Measurements from ENCODE around the gene MCAM. TPM values are rescaled to one million over a fixed set of nuclear protein-coding genes. Genes with fewer than 3 reads are reported as not detected.

MCAM gene
- total RNA-seq, 1 donor from 2014 or later = 7.5 TPM

- no peak overlapping the region for H3K4me3 Mint-ChIP-seq
- peaks cover 9% of the 10 kb centered on the region for H3K4me1 Mint-ChIP-seq
- no peak for DNase-seq
- no peaks in the 10 kb centered on the region for H3K36me3 Mint-ChIP-seq (ENCODE audit: low read depth)
- H3K27ac Mint-ChIP-seq = no peak overlapping the region
- peaks cover 40% of the 10 kb centered on the region for H3K27me3 Mint-ChIP-seq
- intact Hi-C loops (cut with micrococcal nuclease) = no loop called here
- no peaks in the 10 kb centered on the region for H3K9me3 Mint-ChIP-seq
Observed at GRCh38 chr11:119352857-119353260, 35.9 kb upstream of the MCAM start.

DNA sequence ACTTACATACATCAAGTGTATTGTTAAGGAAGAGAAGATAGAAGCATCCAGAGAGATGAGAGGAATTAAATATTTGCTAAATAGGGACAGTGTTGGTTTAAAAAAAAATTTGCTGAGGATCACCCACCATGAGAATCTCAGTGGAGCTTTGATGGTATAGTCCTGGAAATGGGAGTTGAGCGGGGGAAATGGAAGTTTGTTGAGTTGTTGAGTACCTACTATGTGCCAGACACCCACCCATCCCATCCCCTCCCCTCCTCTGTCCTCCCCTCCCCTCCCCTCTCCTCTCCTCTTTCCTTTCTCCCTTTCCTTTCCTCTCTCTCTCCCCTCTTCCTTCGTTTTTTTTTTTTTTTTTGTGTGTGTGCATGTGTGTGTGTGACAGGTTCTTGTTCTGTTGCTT lies 34.3 kb upstream of the MCAM start:
- H3K27ac Mint-ChIP-seq = no peak overlapping the region
- intact Hi-C loops (cut with micrococcal nuclease) = no loop called here
- H3K4me1 Mint-ChIP-seq = peaks cover 5% of the 10 kb centered on the region
- H3K27me3 Mint-ChIP-seq = peaks cover 41% of the 10 kb centered on the region
- H3K9me3 Mint-ChIP-seq = no peaks in the 10 kb centered on the region
- DNase-seq = no peak
- H3K36me3 Mint-ChIP-seq (ENCODE audit: low read depth) = no peaks in the 10 kb centered on the region
- no peak overlapping the region for H3K4me3 Mint-ChIP-seq

DNA sequence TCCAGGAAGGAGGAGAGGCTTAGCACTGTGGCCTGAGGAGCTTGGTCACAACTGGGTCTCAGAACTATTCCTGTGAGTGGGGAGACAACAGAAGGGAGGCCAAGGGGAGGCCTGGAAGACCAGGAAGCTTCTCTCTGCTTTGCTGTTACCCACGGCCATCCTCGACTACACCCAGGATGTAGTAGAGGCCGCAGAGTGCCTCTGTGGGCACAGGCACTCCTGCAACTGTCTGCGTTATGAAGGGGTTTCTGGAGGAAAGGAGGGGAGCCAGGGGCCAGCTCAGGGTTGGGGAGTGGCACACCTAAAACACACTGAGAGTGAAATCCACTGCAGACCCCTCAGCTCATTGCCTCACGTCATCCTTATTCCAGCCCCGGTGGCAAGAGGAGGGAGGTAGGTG lies 33.4 kb upstream of the MCAM start:
- no peak for DNase-seq
- H3K27ac Mint-ChIP-seq = no peak overlapping the region
- intact Hi-C loops (cut with micrococcal nuclease) = no loop called here
- peaks cover 37% of the 10 kb centered on the region for H3K27me3 Mint-ChIP-seq
- no peak overlapping the region for H3K4me3 Mint-ChIP-seq
- H3K9me3 Mint-ChIP-seq = no peaks in the 10 kb centered on the region
- H3K4me1 Mint-ChIP-seq = peaks cover 4% of the 10 kb centered on the region
- H3K36me3 Mint-ChIP-seq (ENCODE audit: low read depth) = no peaks in the 10 kb centered on the region

DNA sequence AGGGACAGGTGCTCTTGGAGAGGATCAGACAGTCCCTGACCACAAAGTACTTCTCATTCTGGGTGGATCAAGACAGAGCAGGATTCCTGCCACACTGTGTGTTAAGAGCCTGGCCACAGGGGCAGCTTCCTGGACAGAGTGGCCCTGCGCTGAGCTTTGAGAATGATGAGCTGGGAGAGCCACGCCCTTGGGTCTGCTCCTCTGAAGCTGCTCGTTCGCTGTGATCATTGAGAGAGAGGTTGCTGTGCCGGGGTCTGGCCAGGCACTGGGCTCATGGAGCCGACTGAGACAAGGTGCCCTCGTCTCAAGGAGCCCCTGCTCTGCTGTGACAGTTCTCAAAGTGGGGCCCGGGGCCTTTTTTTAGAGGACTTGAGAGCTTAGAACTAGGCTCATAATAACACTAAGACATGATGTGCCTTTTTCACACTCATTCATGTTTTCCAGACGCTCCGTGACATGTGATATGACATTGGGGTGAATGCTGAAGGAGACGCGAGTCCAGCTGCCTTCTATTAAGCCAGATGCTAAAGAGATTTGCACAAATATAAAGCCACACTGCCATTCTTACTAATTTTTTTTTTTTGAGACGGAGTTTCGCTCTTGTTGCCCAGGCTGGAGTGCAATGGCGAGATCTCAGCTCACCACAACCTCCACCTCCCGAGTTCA lies 31.1 kb upstream of the MCAM start:
- Mint-ChIP-seq H3K27ac (no peak overlapping the region), H3K9me3 (no peaks in the 10 kb centered on the region), H3K4me1 (peaks cover 4% of the 10 kb centered on the region), H3K36me3 (ENCODE audit: low read depth) (no peaks in the 10 kb centered on the region), H3K27me3 (peaks cover 35% of the 10 kb centered on the region), H3K4me3 (no peak overlapping the region)
- intact Hi-C loops (cut with micrococcal nuclease) = no loop called here
- DNase-seq = no peak

DNA sequence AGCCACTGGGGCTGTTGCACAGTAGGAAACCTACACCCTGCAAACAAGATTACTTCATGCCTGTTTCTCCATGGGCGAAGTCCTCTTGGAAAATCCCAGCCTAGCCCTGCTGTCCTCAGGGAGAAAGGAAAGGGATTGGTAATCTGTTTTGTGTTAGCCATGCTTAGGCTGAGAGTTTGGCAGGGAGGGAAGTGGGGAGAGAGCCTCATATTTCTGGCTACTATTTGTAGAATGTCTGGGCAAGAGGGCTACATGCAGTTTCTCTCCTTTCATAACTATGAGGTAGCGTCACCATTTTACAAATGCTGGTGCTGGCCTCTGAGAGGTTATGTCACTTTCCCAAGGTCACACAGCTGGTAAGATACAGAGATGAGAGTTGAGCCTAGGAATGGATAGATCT lies 30.3 kb upstream of the MCAM start:
- Mint-ChIP-seq H3K9me3 (no peaks in the 10 kb centered on the region), H3K27ac (no peak overlapping the region)

GRCh38 chr11:119346605-119347004 lies 29.7 kb upstream of the MCAM start, which contains the start of gene MFRP:
TSS of gene MFRP (minus strand) at chr11:119346705. CDS start at chr11:119346513, 192 bp downstream.
- Mint-ChIP-seq H3K36me3 (ENCODE audit: low read depth) (no peaks in the 10 kb centered on the region), H3K9me3 (no peaks in the 10 kb centered on the region), H3K4me3 (no peak within 1 kb of the TSS), H3K27me3 (peaks cover 38% of the 10 kb centered on the region), H3K4me1 (peaks cover 4% of the 10 kb centered on the region), H3K27ac (no peak within 1 kb of the TSS)
- intact Hi-C loops (cut with micrococcal nuclease) = no loop called here
- no peak for DNase-seq

More for the DNA sequence above, 30.3 kb upstream of the MCAM start:
- H3K4me3 Mint-ChIP-seq = no peak overlapping the region
- H3K27me3 Mint-ChIP-seq = peaks cover 37% of the 10 kb centered on the region
- H3K4me1 Mint-ChIP-seq = peaks cover 4% of the 10 kb centered on the region
- H3K36me3 Mint-ChIP-seq (ENCODE audit: low read depth) = no peaks in the 10 kb centered on the region
- intact Hi-C loops (cut with micrococcal nuclease) = no loop called here
- DNase-seq = no peak

DNA sequence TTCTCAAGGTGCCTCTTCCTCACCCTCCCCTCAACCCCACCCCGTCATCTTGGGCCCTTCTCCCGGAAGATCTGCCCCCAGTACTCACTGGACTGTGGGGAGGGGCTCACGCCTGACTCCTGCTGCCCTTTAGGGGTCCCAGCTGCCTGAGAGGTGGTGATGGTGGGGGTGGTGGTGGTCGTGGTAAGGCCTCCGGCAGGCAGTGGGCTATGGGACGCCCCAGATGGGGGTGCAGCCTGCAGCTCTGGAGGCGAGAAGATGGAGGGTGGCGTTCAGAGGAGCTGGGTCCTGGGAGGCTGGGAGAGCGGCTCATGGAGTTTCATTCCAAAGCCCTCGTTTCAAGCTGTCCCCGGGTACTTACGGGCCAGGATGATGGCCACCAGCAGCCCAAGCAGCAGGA lies 28.8 kb upstream of the MCAM start:
- Mint-ChIP-seq H3K27ac (no peak overlapping the region), H3K9me3 (no peaks in the 10 kb centered on the region), H3K4me3 (no peak overlapping the region), H3K27me3 (peaks cover 41% of the 10 kb centered on the region), H3K4me1 (peaks cover 4% of the 10 kb centered on the region), H3K36me3 (ENCODE audit: low read depth) (no peaks in the 10 kb centered on the region)
- intact Hi-C loops (cut with micrococcal nuclease) = no loop called here
- DNase-seq = no peak

GRCh38 chr11:119344291-119345010 lies 27.5 kb upstream of the MCAM start:
- Mint-ChIP-seq H3K27ac (no peak overlapping the region), H3K36me3 (ENCODE audit: low read depth) (no peaks in the 10 kb centered on the region), H3K9me3 (no peaks in the 10 kb centered on the region), H3K4me1 (peaks cover under 1% of the 10 kb centered on the region), H3K27me3 (peaks cover 42% of the 10 kb centered on the region), H3K4me3 (no peak overlapping the region)
- no peak for DNase-seq
- intact Hi-C loops (cut with micrococcal nuclease) = no loop called here

DNA sequence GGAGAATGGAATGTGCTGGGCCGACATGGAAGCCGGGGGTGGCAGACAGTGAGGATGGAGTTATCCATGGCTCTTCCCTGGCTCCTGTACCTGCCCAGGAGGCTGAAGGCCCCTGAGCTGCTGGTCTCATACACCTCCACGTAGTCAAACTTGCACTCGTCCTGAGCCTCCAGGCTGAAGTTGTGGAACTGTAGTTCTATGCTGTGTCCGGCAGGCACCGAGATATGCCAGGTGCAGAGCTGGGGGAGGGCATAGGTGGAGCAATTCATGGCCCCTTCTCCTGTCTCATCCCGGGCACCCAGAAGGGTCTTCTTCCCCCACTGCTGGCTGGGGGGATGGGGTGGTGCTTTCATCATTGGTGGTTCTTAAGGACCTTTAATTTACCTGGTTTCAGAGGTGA lies 26.8 kb upstream of the MCAM start:
- no peaks in the 10 kb centered on the region for H3K9me3 Mint-ChIP-seq
- peaks cover 50% of the 10 kb centered on the region for H3K27me3 Mint-ChIP-seq
- H3K4me1 Mint-ChIP-seq = peaks cover 3% of the 10 kb centered on the region
- H3K27ac Mint-ChIP-seq = no peak overlapping the region
- intact Hi-C loops (cut with micrococcal nuclease) = no loop called here
- no peak for DNase-seq
- H3K4me3 Mint-ChIP-seq = no peak overlapping the region
- H3K36me3 Mint-ChIP-seq (ENCODE audit: low read depth) = peaks cover 2% of the 10 kb centered on the region

- Mint-ChIP-seq H3K4me1 (peaks cover 8% of the 10 kb centered on the region), H3K4me3 (no peak overlapping the region), H3K27ac (no peak overlapping the region), H3K36me3 (ENCODE audit: low read depth) (peaks cover 5% of the 10 kb centered on the region), H3K27me3 (peaks cover 53% of the 10 kb centered on the region), H3K9me3 (no peaks in the 10 kb centered on the region)
- no peak for DNase-seq
- intact Hi-C loops (cut with micrococcal nuclease) = no loop called here
Observed at GRCh38 chr11:119342362-119343130, 25.6 kb upstream of the MCAM start.

DNA sequence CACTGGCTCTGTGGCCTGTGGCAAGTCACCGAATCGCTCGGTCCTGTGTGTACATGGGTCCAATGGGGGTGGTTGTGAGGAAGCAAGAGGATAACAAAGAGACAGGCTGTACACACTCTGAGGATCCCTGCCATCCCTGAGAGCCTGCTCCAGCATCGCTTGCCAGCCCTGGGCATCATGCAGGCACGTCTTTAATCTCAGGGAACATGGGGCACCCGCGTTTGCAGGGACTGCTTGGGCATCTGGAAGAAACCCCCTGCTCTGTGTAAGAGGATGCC lies 25.0 kb upstream of the MCAM start:
- peaks cover 10% of the 10 kb centered on the region for H3K4me1 Mint-ChIP-seq
- no peak overlapping the region for H3K27ac Mint-ChIP-seq
- no peaks in the 10 kb centered on the region for H3K9me3 Mint-ChIP-seq
- peaks cover 6% of the 10 kb centered on the region for H3K36me3 Mint-ChIP-seq (ENCODE audit: low read depth)
- DNase-seq = no peak
- intact Hi-C loops (cut with micrococcal nuclease) = no loop called here
- peaks cover 49% of the 10 kb centered on the region for H3K27me3 Mint-ChIP-seq
- H3K4me3 Mint-ChIP-seq = no peak overlapping the region

DNA sequence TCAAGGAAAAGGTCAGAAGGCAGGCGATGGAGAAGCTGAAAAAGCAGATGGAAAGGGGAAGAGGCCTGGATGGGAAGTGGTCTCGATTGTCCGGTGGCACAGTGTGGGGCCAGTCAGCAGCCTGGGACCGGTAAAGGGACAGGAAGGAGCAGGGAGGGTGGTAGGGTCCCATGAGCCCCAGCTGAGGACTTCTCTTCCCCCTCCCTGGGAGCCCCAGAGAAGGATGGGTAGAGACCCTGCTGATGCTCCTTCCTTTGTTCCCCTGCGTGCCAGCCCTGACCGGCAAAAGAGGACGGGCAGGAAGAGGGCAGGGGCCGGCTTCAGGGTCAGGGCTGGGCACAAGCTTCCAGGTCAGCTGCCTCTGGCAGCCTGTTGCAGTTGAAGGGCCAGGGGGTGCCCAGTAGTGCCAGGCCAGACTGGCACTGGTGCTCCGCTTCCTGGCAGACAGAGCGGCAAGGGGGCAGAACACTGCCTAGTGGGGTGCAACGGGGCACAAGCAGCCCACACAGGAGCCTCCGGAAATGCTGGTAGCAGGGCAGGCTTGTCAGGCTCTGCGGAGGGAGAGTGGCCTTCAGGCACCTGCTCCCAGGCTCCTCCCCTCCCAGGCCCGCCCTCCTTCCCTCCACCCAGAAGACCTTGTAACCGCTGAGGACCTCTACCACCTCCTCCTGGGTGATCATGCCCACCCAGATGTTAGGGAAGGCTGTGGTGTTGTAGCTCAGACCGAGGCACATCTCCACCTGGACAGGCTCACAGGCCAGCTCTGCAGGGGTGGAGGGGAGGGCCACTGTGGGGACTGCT lies 24.5 kb upstream of the MCAM start:
- Mint-ChIP-seq H3K27ac (no peak overlapping the region), H3K27me3 (peaks cover 46% of the 10 kb centered on the region), H3K4me1 (peaks cover 14% of the 10 kb centered on the region), H3K9me3 (no peaks in the 10 kb centered on the region), H3K4me3 (no peak overlapping the region), H3K36me3 (ENCODE audit: low read depth) (peaks cover 11% of the 10 kb centered on the region)
- DNase-seq = no peak
- intact Hi-C loops (cut with micrococcal nuclease) = no loop called here

- Mint-ChIP-seq H3K4me1 (peaks cover 22% of the 10 kb centered on the region), H3K4me3 (no peak within 1 kb of the TSS), H3K27me3 (peaks cover 46% of the 10 kb centered on the region), H3K27ac (no peak within 1 kb of the TSS), H3K36me3 (ENCODE audit: low read depth) (peaks cover 15% of the 10 kb centered on the region), H3K9me3 (no peaks in the 10 kb centered on the region)
- intact Hi-C loops (cut with micrococcal nuclease) = no loop called here
- DNase-seq = no peak
Observed at GRCh38 chr11:119340335-119341221, 23.6 kb upstream of the MCAM start, which contains the start of gene C1QTNF5. TSS of gene C1QTNF5 (minus strand) at chr11:119340883. CDS start at chr11:119340397, 486 bp downstream.

Measured in activated CD4-positive, alpha-beta T cell treated with anti-CD3 and anti-CD28 coated beads, Interleukin-2, amount 10 ng/mL, durations not matched to agents 24 days and 14 days (primary cell).